ENCODE data around the gene COPZ1. TPM values are rescaled to one million over a fixed set of nuclear protein-coding genes. Genes with fewer than 3 reads are reported as not detected.

COPZ1 gene
- polyA plus RNA-seq, 1 donor = 225 TPM

GRCh38 chr12:54375259-54375579, 50.3 kb downstream of the COPZ1 start:
- DNase-seq = no peak

- no peak for DNase-seq
Observed at GRCh38 chr12:54376596-54376995, 51.7 kb downstream of the COPZ1 start.

DNA sequence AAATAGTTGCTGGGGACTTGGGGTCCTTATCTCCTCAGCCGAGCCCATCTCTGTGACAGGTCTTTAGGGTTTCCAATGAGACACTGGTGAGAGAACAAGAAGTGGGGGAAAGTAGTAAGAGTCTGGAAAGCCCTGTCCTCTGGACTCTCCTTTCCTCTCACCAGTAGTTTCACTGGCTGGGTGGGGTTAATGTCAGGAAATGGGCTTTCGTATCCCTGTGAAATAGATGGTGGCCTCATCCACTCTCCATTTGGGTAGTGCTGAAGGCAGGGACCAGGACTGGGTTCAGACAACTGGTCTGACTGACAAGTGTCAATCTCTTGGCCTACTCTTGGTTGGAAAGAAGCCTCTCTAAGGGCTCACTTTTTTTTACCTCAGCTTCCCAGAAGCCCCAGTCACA, 52.1 kb downstream of the COPZ1 start:
- DNase-seq = no peak

GRCh38 chr12:54377797-54378515, 53.0 kb downstream of the COPZ1 start:
- no peak for DNase-seq

DNA sequence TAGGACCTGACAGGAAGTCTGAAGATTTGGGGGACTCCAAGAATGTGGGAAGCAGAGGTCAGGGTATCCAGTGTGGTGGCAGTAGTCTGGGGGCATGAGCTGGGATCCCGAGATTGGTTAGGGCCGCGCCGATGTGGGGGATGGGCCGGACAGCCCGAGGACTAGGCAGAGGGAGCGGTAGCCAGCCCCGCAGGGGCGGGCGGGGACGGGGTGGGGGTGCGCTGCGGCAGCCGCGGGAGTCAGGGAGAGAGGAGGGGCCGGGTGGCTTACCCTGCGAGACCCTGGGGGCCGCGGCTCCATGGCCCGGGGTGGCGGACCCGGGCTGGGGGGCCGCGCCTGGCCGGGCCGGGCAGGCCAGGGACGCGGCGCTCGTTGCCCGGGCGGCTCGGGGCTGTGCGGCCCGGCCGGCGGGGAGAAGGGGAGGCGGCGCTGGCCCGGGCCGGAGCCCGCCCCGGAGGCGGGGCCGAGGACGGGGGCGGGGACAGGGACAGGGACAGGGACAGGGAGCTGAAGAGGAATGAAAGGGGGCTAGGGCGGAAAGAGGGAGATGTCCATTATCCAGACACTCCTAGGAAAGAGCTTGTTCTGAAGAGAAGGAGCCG, 54.0 kb downstream of the COPZ1 start:
- DNase-seq = no peak

DNA sequence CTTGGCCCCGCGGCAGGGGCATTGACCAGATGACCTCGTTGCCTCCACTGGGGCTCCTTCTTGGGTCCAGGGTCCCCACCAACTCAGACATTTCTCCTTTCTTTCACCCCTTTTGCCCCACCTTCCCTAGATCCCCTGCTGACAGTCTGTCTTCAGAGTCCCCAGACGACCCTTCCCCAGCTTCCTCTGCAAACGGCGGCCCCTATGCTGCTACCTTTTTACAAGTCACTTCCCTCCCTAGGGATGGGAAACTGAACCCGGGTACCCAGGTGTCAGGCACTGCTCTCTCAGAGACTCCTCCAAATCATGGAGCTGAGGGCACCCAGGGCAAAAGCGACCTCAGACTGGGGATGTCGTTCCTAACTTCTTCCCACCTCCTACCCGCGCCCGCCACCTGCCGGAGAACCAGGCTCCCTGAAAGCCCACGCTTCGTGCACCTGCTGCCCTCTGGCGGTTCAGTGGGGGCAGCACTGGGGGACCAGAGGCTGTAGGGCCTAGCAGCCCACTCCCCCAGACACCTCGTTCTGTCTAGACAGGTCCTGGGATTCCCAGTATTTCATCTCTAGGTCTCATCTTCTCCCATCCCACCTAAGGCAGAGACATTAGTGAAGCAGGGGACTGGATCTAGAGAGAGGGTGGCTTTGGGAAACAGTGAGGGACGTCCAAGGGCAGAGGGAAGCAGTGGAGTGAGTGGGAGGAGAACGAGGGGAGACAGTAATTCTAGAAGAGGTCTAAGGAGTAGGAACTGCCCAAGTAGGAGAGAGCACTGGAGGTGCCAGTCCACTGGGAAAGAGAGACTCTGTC, 54.7 kb downstream of the COPZ1 start:
- peak; percentile 92 for DNase-seq

DNA sequence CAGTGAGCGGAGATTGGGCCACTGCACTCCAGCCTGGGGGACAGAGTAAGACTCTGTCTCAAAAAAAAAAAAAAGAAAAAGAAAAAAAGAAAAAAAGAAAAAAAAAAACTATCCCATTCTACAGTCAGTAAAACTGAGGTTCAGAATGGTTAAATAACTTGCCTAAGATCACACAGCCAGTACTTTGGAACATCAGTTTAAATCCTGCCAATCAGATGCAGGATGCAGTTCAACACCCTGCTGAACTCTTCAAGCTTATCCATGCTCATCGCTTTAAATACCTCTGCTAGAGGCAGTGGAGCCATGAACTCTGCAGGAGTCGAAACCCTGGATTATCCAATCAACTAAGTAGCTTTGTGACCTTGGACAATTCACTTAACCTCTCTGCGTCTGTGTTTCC, 56.2 kb downstream of the COPZ1 start:
- no peak for DNase-seq

GRCh38 chr12:54383041-54383609, 58.2 kb downstream of the COPZ1 start:
- no peak for DNase-seq

DNA sequence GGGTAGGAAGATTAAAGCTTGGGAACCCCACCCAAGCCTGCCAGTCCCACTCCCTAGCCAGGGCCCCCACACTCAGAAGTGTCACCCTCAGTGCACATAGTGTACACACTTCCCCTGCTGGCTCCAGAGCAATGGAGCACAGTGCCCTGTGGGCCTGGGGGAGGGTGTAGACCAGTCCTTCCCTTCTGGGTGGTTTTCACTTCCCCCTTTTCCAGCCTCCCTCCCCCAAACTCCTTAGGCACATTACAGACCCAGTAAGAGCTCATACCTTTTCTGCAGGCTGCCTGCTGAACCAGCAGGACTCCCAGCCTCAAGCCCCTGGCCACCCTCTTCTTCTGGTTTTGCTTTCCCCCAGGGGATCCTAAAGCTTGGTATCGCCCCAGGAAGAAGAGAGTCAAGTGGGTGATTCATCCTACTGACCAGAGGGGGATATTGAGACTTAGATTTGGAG, 59.7 kb downstream of the COPZ1 start, which contains the start of gene ZNF385A:
ZNF385A (minus strand) TSS at position 143 of the 451 bp plus-strand sequence. CDS start 219 bp downstream, outside the sequence.
- DNase-seq = no peak

DNA sequence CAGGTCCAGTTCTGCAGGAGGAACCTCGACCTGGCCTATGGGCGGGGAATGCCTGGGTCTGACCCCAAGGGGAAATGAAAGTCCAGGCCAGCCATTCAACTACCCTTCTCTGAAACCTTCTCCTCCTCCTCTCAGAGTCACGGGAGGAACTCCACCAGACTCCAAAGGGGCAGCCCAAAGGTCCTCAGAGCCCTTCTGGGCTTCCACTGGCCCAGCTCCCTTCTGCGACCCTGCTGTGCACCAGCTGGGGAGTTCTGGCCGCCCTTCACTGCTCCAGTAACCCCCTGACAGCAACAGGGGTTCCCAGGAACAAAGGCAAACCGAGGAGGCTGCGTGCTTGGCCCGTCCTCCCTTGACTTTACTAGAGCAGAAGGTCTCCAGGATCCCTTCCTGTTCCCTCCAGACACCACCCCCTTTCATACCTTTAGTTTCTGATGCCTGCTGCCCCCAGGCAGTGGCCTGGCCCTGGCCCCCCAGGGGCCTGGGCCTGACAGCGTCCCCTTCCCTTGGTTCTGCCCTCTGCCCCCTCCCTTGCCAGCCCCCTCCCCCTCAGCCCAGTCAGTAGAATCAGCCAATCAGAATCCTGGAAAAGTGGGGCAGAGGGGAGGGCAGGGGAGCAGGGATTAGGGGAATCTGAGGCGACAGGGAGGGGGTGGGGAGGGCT, 60.5 kb downstream of the COPZ1 start:
- DNase-seq = no peak

GRCh38 chr12:54386403-54387113, 61.6 kb downstream of the COPZ1 start:
- DNase-seq = no peak

- DNase-seq = no peak
Observed at GRCh38 chr12:54387114-54387467, 62.2 kb downstream of the COPZ1 start.

GRCh38 chr12:54388237-54389133, 63.6 kb downstream of the COPZ1 start:
- no peak for DNase-seq

DNA sequence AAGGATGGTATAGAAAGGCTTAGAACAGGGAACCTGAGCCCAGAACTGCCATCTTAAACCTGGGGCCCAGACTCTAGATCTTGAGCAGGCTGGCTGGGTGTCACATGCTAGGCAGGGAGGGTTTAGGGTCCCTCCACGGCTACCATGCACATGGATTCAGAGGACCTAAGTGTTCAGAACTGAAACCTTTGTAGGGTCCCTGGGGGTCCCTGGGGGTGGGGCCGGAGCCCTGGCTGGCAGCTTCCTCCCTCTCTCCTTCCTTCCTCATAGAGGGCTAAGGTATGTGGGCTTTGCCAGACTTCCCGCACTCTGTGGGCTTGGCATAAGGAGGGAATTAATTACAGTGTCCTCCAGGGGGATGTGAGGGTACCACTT, 64.2 kb downstream of the COPZ1 start:
- no peak for DNase-seq

DNA sequence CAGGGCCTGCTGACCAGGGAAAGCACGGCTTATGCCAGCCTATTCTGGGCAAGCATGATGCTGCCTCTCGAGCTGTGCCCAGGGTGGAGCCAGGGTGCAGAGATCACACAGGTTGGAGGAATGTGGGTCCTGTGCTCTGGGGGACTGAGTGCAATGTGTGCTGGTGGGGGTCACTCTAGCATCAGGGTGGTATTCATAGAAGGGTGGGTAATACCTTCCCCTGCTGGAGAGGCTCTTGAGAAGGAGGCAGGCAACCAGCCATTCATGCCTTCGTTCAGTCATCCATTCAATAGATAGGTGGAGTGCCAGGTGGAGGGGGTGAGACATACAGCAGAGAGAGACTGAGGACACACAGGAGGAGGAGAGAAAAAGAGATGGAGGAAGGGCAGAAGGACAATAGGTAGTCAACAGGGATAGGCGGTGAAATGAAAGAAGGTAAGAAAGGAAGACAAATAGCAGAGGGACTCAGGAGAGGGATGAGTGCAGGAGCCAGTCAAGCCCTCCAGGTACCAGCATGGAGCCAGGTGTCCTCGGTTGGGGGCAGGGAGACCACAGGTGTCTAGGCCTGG, 64.8 kb downstream of the COPZ1 start:
- no peak for DNase-seq

DNA sequence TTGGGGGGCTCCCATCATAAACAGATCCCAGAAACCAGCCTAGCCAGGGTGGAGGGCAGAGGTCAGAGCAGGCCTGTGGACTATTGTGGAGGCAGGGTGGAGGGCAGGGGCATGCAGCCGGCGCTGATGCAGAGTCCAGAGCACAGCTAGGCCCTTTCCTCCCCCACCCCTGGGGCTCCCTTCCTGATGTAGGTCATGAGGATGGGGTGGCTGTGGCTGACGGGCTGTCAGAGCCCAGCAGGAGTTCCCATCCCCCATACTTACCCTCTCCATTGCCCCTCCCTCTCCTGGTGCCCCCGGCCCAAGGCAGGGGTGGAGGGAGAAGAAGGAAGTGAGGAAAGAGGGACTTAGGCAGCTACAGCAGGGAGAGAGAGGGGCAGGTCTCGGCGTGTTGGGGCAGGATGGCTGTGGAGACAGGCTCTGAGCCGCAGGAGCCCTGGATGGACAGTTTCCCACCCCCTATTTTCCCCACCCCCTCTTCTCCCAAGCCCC, 65.3 kb downstream of the COPZ1 start:
- DNase-seq = no peak

DNA sequence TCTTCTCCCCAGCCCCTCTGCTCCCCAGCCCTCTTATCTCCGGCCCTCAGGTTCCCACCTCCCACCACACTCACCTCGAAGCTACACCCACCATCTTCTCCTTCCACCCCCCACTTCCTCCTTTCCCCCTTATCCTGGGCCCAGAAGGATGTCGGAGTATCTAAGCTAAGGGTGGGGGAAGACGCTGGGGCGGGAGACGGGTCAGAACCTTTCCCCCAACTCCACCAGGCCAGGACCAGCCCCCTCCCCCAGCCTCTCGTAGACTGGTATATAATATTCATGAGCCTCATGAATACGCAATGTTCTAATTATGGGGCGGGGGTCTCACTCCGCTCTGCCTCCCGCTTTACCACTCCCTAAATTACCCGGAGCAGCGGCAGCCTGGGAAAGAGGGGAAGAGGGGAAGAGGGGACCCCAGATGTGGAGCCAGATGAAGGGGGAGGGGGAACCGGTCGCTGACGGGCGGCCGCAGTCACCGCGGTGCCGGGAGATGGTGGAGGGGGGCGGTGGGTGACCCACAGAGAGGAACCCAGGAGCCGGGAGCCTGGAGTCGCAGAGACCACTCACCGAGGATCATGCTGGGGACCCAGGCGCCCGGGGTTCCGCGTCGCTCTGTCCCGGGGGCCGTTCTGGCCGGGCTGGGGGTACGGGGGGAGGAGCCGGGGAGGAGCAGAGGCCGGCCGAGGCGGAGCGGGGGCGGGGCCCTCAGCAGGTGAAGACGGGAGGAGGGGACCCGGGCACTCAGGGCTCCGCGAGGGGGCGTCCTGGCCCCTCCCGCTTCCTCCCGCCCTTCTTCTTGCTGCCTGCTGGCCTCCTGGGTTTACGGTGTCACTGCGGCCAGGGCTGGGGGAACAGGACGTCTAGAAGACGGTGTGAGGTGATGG, 66.0 kb downstream of the COPZ1 start:
- no peak for DNase-seq

GRCh38 chr12:54392485-54393206, 67.7 kb downstream of the COPZ1 start:
- no peak for DNase-seq
